ENCODE measurements around the gene BBIP1. TPM values are rescaled to one million over a fixed set of nuclear protein-coding genes. Genes with fewer than 3 reads are reported as not detected.
A peak's percentile ranks its signal among the peaks of the same experiment; 100 is the strongest.
"Not testable (repeated sequence)": the region's sequence is repeated elsewhere in the genome, so short reads cannot be mapped to it uniquely, and the experiment has no call there.

The BBIP1 gene
- total RNA-seq, 4 donors from 2014 or later = 9.8 to 32.2 (median 14.5) TPM

DNA sequence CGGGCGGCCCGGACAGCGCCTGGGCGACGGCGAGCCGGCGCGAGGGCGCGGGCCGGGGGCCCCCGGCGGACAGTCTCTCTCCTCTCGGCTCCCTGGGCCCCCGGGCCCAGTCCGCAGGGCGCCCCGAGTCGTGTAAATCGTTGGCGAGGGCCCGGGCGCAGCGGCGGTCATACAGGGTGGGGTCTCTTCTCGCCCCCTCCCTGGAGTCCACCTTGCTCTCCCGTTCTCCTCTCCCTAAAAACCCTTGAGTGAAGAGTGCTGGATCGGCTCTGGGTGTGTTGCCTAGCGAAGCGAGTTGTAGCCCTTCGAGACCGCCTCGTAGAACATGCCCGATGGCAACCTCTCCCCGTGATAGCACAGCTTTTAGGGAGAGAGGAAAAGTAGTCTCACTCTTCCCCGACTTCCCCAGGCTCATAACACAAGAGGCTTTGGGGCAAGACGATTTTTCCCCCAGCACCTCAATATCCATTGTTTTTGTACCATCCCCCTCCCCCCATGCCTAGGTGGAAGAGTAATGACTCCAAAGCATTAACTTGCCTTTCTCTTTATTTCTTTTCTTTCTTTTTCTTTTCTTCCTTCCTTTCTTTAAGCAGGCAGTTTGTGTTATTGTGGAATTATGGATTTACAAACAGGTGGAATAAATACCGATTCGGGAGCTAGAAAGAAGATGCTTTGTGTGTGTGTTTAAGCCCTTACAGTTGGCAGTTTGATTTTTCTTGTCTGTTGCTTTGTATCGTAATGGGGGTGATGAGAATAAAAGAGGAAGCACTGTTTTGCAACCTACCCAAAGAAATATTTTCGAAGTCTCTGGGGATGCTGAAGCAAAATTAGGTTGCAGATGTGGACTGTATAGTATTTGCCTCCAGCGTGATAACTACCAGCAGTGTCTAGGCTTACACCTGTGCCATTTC lies 1.2 kb upstream of the BBIP1 start:
- Histone ChIP-seq H3K27ac (peak overlapping the region; percentile 88 to 97 (median 94)), H3K36me3 (no peaks in the 10 kb centered on the region), H3K9me3 (no peaks in the 10 kb centered on the region), H3K27me3 (no peaks in the 10 kb centered on the region), H3K4me3 (peak overlapping the region; percentile 74 to 83 (median 81)), H3K4me1 (peaks cover 0 to 28% (median 3%) of the 10 kb centered on the region in 4 donors)
- DNase-seq = peak; percentile 25 to 63 (median 59)
- TF ChIP-seq, protein P1, sequence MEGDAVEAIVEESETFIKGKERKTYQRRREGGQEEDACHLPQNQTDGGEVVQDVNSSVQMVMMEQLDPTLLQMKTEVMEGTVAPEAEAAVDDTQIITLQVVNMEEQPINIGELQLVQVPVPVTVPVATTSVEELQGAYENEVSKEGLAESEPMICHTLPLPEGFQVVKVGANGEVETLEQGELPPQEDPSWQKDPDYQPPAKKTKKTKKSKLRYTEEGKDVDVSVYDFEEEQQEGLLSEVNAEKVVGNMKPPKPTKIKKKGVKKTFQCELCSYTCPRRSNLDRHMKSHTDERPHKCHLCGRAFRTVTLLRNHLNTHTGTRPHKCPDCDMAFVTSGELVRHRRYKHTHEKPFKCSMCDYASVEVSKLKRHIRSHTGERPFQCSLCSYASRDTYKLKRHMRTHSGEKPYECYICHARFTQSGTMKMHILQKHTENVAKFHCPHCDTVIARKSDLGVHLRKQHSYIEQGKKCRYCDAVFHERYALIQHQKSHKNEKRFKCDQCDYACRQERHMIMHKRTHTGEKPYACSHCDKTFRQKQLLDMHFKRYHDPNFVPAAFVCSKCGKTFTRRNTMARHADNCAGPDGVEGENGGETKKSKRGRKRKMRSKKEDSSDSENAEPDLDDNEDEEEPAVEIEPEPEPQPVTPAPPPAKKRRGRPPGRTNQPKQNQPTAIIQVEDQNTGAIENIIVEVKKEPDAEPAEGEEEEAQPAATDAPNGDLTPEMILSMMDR (IDR thresholded peaks at IDR 0.05) = no peak
- no peak for TF ChIP-seq POLR2A (IDR thresholded peaks at IDR 0.05)

DNA sequence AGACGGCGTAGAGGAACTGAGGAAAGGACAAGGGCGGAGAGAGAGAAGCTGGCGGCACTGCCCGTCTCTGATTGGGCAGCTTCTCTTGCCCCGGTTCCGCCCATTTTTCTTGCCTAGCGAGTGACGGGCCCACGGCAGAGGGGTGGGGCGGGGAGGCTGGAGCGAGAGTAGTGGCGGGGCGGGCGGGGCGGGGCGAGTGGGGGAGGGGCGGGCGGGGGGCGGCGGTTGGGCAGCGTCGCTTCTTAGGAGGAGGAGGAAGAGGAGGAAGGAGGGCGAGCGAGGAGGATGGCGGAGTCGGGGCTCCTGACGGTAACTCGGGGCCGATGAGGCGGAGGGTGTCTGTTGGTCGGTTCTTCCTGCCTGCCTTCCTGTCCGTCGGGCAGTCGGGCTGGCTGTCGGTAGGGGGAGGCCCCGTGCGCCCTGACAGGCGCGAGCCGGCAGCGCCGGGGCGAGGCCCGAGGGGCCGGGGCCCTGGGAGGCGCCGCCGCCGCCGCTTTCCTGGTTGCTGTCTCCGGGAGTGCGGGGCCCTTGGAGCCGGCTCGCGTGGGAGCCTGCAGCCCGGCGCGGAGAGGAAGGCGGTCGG lies 460 bp upstream of the BBIP1 start, which contains the start of gene SHOC2:
SHOC2 (plus strand) TSS at position 256 of the 583 bp plus-strand sequence. CDS start 44,755 bp downstream, outside the sequence.
- TF ChIP-seq, protein P1 (IDR thresholded peaks at IDR 0.05) = peak in 4 of 6 experiments; percentile 14 to 32 (median 25)
- TF ChIP-seq POLR2A (IDR thresholded peaks at IDR 0.05) = peak in 1 of 2 donors; percentile 68
- Histone ChIP-seq H3K9me3 (no peaks in the 10 kb centered on the region), H3K4me3 (peak within 1 kb of the TSS; percentile 74 to 83 (median 81)), H3K27ac (peak within 1 kb of the TSS; percentile 88 to 97 (median 94)), H3K27me3 (no peaks in the 10 kb centered on the region), H3K36me3 (no peaks in the 10 kb centered on the region), H3K4me1 (peaks cover 0 to 23% (median 3%) of the 10 kb centered on the region in 4 donors)
- DNase-seq = peak; percentile 98 to 100 (median 98)

DNA sequence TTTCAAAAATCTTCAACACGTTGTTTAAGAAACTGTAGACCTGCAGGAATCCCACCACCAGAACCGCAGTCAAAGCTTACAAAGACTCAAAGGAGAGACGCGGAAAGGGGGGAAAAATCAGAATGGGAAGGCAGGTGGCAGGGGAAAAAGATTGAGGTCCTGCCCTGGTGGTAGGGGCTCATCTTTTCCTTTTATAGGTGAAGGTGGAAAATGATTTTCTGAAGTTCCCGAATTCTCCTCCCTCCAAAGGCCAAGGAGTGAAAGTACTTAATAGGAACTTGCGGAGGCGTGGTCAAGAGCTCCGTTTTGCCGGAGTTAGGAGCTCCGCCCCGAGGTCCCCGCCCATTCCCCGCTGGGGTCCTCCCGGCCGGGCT lies 724 bp downstream of the BBIP1 start:
- Histone ChIP-seq H3K36me3 (no peaks in the 10 kb centered on the region), H3K27ac (peak overlapping the region; percentile 88 to 97 (median 94)), H3K9me3 (no peaks in the 10 kb centered on the region), H3K27me3 (no peaks in the 10 kb centered on the region), H3K4me3 (peak overlapping the region; percentile 65 to 81 (median 76)), H3K4me1 (peaks cover 0 to 23% (median 0%) of the 10 kb centered on the region in 4 donors)
- TF ChIP-seq, protein P1 (IDR thresholded peaks at IDR 0.05) = peak in 1 of 6 experiments; percentile 12
- TF ChIP-seq POLR2A (IDR thresholded peaks at IDR 0.05) = no peak
- DNase-seq = peak in 2 of 3 donors; percentile 92 to 98

DNA sequence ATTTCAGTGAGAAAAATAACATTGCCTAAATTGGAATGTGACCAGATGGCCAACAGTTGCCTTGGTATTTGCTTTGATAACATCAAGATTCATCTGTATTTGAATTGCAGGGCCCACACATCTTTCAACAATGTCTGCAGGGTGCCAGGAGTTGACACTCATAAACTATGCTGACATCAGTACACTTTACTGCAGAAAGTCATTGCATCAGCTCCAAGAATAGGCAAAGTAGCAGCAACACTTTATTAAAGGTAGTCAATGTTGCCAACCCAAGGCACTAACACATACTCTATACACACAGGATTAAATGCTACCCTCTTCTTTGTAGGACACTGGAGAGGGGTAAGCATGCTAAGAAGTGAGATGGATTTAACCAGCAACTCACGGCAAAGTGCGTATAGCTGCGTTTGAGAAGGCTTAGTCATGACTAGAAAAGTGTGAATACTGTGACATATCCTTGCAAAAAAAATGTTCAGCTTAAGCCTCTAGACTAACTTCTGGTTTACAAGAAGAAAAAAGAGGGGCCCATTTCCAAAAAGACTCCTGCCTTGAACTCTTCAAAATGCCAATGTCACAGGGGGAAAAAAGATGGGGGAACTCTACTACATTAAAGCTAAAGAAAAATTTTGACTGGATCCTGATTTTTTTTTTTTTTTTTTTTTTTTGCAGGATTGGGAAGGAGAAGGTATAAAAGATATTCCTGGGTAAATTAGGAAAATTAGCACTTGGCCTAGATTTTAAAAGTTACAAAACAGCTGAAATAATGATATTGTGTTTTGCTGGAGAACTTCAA lies 2.2 kb downstream of the BBIP1 start:
- no peak for DNase-seq
- TF ChIP-seq POLR2A (IDR thresholded peaks at IDR 0.05) = no peak
- TF ChIP-seq, protein P1 (IDR thresholded peaks at IDR 0.05) = no peak
- Histone ChIP-seq H3K27ac (no peak overlapping the region), H3K4me1 (peaks cover 0 to 18% (median 0%) of the 10 kb centered on the region in 4 donors), H3K36me3 (no peaks in the 10 kb centered on the region), H3K9me3 (no peaks in the 10 kb centered on the region), H3K4me3 (no peak overlapping the region), H3K27me3 (no peaks in the 10 kb centered on the region)

DNA sequence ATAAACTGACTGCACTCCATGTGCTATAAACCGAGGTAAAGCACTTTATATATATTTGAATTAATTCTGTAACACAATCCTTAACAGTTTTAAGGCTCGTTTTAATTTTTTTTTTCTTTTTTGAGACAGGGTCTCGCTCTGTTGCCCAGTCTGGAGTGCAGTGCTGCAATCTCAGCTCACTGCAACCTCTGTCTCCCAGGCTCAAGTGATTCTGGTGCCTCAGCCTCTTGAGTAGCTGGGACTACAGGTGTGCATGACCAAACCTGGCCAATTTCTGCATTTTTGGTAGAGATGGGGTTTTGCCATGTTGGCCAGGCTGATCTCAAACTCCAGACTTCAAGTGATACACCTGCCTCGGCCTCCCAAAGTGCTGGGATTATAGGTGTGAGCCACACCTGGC lies 3.4 kb downstream of the BBIP1 start:
- H3K27me3 ChIP-seq, H3K36me3 ChIP-seq, H3K9me3 ChIP-seq, H3K4me3 ChIP-seq, H3K4me1 ChIP-seq, DNase-seq, H3K27ac ChIP-seq: not testable (repeated sequence)
